NCI-H446 (cell line): ENCODE data around the gene MRPS11.
"Not testable (repeated sequence)": the region's sequence is repeated elsewhere in the genome, so short reads cannot be mapped to it uniquely, and the experiment has no call there.

Experiments
- DNase-seq, 2 experiments: peaks; one replicate each; lab custom pipeline; 2025; lab: John Stamatoyannopoulos, UW

The MRPS11 gene

DNA sequence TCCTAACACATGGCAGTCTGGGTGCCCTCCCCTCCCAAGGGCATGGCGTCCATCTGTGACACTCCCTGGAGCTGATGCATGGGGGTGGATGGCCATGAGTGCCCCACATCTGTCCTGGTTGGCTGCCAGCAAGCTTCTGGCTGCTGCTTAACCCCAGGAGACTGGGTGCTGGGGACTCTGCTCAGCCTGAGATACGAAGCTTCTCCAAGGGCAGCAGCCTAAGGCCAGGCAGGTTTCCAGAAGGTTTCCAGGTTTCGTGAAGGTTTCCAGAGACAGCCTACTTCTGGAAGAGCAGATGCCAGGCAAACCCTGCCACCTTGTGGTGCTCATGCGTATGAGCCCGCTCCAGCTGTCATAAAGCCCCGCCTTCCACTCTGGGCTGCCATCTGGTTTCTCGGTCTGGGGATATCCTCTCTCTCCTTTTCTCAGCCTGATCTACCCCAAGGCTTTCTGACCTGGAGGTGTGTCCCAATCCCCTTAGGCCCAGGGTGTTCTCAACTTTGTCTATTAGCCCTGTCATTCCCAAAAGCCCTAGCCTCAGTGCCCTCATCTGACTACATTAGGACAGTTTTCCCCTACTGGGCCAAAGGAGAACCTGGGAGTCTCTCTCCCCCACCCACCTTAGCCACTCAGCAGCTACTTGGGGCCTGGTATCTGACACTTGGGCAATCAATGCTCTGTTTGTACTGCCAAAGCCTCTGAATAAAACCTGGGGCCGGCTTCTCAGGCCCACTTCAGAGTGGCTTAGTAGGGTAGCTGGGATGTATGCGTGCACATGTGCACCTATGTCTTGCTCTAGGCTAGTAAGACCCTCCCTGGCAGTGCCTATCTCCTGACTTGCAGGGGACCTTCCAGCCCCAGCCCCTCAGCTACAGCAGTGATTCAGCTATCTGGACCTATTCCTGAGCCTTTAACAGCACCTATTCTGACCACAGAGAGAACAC lies 12.4 kb upstream of the MRPS11 start:
- DNase-seq: peak; percentile 28 to 82

- DNase-seq: no peak
Observed at GRCh38 chr15:88456733-88457132, 10.8 kb upstream of the MRPS11 start.

- DNase-seq: no peak
Observed at GRCh38 chr15:88463870-88464532, 3.5 kb upstream of the MRPS11 start.

- no peak for DNase-seq
Observed at GRCh38 chr15:88465633-88466224, 1.8 kb upstream of the MRPS11 start.

- no peak for DNase-seq
Observed at GRCh38 chr15:88467935-88468528, 524 bp downstream of the MRPS11 start.

GRCh38 chr15:88468721-88469120 lies 1.2 kb downstream of the MRPS11 start:
- DNase-seq: not testable (repeated sequence)

GRCh38 chr15:88469321-88469720 lies 1.8 kb downstream of the MRPS11 start:
- no peak for DNase-seq

DNA sequence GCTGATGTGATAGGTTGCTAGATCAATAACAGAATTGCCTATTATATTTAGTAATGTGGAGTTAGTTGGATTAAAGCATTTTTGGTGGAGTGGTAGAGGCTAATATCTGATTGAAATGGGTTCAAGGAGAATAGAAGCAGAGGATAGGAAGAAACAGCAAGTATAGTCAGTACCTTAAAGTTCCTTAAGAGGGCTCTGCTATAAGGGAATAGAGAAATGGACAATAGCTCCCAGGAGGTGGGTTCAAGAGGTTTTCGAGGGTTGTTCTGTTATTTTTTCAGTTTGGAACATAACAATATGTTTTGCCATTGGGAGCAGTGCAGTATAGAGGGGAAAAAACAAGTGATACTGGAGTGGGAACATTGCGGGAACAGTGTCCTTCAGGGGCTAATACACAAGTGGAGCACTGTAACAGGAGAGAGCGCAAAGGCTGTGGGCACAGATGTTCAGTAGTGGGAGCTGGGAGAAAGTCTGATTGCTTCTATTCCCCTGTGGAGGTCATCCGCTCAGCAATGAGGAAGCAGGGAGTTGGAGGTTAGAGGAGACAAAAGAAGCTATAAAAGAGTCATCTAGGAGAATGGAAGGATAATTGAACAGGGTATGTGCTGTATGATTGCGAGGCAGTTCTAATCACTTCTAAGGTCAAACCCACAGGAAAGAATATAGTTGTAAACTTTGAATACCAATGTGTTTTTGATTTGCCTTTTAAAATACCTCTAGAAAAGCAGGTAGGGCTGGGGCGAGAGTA lies 3.3 kb downstream of the MRPS11 start:
- DNase-seq: no peak

DNA sequence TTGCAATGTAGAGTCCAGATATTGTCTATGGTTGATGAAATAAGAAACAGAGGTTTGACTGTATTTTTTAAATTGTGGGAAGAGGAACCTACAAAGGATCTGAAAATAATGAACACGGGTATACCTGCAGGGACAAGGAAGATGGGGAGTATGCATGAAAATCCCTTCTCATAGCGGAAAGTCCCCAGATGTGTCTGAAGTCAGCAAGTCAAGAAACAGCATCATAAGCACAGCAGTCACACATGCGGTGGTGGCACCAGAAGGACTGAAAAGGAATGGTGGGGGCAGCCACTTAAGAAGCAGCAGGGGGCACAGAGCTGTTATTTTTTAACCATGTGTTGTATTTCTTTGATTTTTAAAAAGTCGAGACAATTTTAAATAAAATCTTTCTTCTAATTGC lies 4.7 kb downstream of the MRPS11 start:
- DNase-seq: no peak

DNA sequence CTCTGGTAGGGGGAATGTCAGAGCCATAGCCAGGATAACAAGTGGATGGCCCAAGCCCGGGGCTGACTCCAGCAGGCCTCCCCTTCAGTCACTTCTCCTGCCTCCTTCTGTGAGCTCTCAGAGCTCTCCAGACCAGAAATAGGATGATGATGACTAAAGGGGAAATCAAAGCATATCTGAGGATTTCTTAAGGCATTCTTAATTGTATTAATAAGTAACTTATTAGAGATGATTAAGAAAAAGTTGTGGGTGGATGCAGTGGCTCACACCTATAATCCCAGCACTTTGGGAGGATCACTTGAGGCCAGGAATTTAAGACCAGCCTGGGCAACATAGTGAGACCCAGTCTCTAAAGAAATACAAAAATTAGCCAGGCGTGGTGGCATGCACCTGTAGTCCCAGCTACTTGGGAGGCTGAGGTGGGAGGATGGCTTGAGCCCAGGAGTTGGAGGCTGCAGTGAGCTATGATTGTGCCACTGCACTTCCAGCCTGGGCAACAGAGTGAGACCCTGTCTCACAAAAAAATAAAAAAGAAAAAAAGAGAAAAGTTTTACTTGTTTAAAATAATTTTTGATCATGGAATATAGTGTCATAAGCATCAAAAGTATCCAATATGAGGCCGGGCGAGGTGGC lies 6.3 kb downstream of the MRPS11 start:
- DNase-seq: not testable (repeated sequence)

DNA sequence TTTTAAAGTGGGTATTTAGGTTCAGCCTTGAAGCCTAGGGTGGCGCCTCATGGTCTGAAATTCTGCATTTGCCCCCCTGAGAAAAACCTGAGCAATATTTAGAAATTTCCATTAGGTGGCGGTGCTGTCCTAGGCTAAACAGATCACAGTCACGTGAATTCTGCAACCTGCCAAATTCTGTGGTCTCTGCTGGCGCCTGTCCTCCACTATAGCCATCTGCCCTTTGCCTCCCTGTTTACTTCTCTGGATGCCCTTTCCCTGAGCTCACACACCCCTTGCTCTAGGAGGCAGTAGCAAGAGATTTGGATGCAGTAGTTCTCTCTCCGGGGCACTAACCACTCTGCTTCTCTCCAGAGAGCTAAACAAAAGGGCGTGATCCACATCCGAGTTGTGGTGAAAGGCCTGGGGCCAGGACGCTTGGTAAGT lies 9.1 kb downstream of the MRPS11 start:
- peak; percentile 37 to 73 for DNase-seq

GRCh38 chr15:88477126-88477525 lies 9.6 kb downstream of the MRPS11 start:
- no peak for DNase-seq

DNA sequence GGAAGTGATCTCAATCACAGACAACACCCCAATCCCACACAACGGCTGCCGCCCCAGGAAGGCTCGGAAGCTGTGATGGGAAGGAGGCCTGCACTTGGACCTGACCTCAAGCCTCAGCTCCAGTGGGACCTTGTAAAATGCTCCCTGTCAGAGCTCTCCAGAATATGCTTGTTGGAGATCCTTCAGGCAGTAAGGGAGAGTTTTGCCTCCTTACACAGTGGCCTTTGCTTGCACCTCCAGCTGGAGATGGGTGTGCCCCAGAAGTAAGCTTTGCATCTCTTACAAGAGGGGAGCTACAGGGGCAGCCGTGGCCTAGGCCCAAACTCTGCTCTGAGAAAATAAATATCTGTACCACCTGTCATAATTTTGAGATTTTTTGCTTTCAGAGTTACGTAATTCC lies 10.4 kb downstream of the MRPS11 start:
- no peak for DNase-seq

DNA sequence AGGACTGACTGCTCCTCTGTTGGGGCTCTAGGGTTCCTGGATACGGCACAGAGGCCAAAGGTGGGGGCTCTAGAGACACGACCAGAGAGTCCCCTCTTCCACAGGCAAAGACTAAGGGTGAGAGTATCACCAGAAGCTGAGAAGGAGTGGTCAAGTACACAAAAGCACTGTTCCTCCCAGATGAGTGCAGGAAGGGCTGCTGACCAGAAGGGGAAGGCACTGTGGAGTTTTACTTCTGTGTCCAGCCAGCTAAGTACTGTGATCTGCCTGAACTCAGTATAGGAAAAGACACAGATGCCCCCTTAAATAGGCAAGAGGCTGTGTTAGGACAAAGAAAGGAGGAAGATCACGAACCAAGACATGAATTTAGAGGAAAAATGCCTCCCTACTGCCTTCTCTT lies 11.7 kb downstream of the MRPS11 start:
- no peak for DNase-seq

GRCh38 chr15:88480981-88481380 lies 13.5 kb downstream of the MRPS11 start:
- DNase-seq: no peak

DNA sequence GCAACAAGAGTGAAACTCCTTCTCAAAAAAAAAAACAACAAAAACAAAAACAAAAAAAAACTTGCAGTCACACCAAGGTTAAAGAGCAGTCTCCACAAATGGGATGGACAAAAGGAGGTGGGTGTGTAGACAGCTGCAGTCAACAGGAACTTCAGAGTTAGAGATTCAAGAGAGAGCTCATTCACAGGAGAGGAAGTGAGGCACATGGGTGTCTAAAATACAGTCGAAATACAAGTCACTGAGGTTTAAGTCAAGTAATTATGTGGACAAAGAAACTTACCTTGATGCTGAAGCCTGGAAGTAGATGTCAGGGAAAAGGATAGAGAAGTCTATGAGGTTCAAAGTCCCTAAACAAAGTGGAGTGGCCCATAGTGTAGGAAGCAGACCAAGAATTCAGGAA lies 14.8 kb downstream of the MRPS11 start:
- no peak for DNase-seq

- DNase-seq: no peak
Observed at GRCh38 chr15:88484682-88485331, 17.3 kb downstream of the MRPS11 start.

- DNase-seq: no peak
Observed at GRCh38 chr15:88487178-88487795, 19.8 kb downstream of the MRPS11 start.

GRCh38 chr15:88487796-88488523 lies 20.5 kb downstream of the MRPS11 start:
- no peak for DNase-seq

- no peak for DNase-seq
Observed at GRCh38 chr15:88489321-88489720, 21.8 kb downstream of the MRPS11 start.
